HFFc6 (cell line): Measurements from ENCODE around the gene PARVG. TPM values are rescaled to one million over a fixed set of nuclear protein-coding genes. Genes with fewer than 3 reads are reported as not detected.

Source experiments
- DNase-seq: peaks from one replicate; pipeline ENCODE4 v3.0.0-alpha.2; 2018
- H3K27ac Mint-ChIP-seq: 2 replicates; pipeline ENCODE4 v1.8.0; 2020; ENCODE audit warnings: mild to moderate bottlenecking, mixed read lengths
- H3K27me3 Mint-ChIP-seq: 2 replicates; pipeline ENCODE4 v1.8.0; 2021; ENCODE audit warnings: mild to moderate bottlenecking, moderate library complexity, mixed read lengths; ENCODE audit not compliant: insufficient read depth
- H3K36me3 Mint-ChIP-seq: 2 replicates; pipeline ENCODE4 v1.8.0; 2021; ENCODE audit warnings: low read depth, mixed read lengths
- H3K4me1 Mint-ChIP-seq: 2 replicates; pipeline ENCODE4 v1.8.0; 2020; ENCODE audit warnings: low read depth, mixed read lengths
- H3K4me3 Mint-ChIP-seq: 2 replicates; pipeline ENCODE4 v1.8.0; 2020; ENCODE audit warnings: mild to moderate bottlenecking, moderate library complexity, mixed read lengths
- H3K9me3 Mint-ChIP-seq: 2 replicates; pipeline ENCODE4 v1.8.0; 2020; ENCODE audit warnings: mild to moderate bottlenecking, mixed read lengths
- total RNA-seq, 6 experiments: library from RNA; stranded (reverse); fragmentation: NEBNext Ultra II Directional; extraction: Animal tissue kit (Norgen Biotek cat#: 25700); gene quantifications; 2 replicates in 1 of 6; 3 replicates in 5 of 6; pipeline ENCODE4 v1.2.3, GENCODE V29; 2021
- TF ChIP-seq, protein P1 (sequence below): fragments of 200-600 bp; sonication (generic); IDR thresholded peaks from 2 replicates; pipeline ENCODE4 v1.5.0; 2021; ENCODE audit warnings: antibody characterized with exemption, mild to moderate bottlenecking

PARVG gene
- total RNA-seq, 6 experiments from 2014 or later: not detected

DNA sequence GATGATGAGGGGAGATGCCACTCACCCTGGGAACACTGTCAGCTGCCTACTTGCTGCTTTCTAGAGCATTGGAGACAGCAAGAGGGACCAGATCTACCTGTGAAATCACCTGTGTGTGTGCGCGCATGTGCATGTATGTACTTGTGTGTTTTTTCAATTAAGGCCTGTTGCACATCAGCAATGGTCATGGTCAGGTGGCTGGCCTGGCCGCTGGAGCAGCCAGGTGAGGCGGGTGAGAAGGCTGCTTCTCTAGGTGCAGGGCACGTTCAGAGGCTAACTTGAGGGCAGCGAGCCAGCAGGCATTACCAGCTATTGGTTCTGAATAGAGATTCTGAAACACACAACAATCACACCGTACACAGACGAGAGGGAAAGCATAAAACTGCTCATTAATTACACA, 65.1 kb downstream of the PARVG start:
- H3K4me3 Mint-ChIP-seq: no peak overlapping the region
- DNase-seq: no peak
- TF ChIP-seq, protein P1, sequence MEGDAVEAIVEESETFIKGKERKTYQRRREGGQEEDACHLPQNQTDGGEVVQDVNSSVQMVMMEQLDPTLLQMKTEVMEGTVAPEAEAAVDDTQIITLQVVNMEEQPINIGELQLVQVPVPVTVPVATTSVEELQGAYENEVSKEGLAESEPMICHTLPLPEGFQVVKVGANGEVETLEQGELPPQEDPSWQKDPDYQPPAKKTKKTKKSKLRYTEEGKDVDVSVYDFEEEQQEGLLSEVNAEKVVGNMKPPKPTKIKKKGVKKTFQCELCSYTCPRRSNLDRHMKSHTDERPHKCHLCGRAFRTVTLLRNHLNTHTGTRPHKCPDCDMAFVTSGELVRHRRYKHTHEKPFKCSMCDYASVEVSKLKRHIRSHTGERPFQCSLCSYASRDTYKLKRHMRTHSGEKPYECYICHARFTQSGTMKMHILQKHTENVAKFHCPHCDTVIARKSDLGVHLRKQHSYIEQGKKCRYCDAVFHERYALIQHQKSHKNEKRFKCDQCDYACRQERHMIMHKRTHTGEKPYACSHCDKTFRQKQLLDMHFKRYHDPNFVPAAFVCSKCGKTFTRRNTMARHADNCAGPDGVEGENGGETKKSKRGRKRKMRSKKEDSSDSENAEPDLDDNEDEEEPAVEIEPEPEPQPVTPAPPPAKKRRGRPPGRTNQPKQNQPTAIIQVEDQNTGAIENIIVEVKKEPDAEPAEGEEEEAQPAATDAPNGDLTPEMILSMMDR: no peak

DNA sequence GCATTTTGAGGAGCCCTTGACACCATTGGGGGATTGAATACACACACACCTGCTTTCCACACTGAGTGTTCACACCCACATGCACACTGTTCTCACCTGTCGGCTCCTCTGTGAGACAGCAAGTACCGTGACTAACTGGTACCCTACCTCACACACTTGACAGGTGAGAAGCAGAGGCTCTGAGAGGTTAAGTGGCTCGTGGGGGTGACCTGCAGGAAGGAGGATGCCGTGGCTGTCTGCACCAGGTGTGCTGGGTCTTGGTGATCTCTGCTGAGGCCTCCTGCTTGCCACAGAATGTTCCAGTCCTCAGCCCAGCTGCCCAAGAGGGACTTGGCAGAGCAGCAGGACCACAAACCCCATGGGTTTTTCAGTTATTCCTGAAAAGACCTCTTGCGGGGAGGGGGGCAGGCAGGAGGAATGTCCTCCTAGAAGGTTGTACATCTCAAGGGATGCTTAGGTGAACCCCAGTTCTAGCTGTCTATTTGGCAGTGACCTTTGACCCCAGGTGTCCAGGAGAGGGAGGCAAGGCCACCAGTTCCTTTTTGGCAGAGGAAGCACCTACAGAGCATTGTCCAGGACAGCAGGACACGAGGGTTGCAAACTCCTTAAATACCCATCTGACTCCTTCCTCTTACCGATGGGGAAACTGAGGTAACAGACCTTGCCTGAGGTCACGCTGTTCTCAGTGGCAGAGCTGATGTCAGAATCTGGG, 66.0 kb downstream of the PARVG start:
- Mint-ChIP-seq H3K27ac (no peak overlapping the region), H3K9me3 (peaks cover 17% of the 10 kb centered on the region), H3K27me3 (peaks cover 22% of the 10 kb centered on the region), H3K36me3 (peaks cover 4% of the 10 kb centered on the region; the same call in 1 of the 2 replicates), H3K4me1 (no peaks in the 10 kb centered on the region), H3K4me3 (no peak overlapping the region)
- no peak for DNase-seq
- TF ChIP-seq, protein P1: no peak

More for the DNA sequence above, 65.1 kb downstream of the PARVG start:
- Mint-ChIP-seq H3K9me3 (peaks cover 17% of the 10 kb centered on the region), H3K27ac (no peak overlapping the region), H3K4me1 (no peaks in the 10 kb centered on the region), H3K36me3 (peaks cover 4% of the 10 kb centered on the region; the same call in 1 of the 2 replicates), H3K27me3 (peaks cover 24% of the 10 kb centered on the region)

DNA sequence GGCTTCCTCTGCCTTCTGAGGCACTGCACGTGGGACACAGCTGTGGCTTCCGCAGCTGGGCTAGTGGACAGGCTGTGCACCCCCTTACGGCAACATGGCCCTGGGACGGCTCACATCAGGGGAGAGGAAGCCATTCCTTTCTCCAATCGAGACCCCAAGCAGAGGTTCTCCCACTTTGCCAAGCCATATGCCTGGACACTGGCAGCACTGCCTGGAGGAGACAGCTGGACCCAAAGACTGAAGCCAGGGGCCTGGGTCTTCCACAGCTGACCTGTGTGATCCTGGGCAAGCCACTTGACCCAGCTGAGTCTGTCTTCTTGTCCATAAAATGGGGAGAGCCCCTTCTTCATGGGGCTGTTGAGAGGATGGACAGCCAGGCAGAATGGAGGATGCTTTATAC, 66.6 kb downstream of the PARVG start:
- no peak for DNase-seq
- H3K36me3 Mint-ChIP-seq: peaks cover 4% of the 10 kb centered on the region; the same call in 1 of the 2 replicates
- H3K4me3 Mint-ChIP-seq: no peak overlapping the region
- peaks cover 17% of the 10 kb centered on the region for H3K9me3 Mint-ChIP-seq
- H3K27ac Mint-ChIP-seq: no peak overlapping the region
- H3K4me1 Mint-ChIP-seq: no peaks in the 10 kb centered on the region
- peaks cover 20% of the 10 kb centered on the region for H3K27me3 Mint-ChIP-seq
- TF ChIP-seq, protein P1: no peak

DNA sequence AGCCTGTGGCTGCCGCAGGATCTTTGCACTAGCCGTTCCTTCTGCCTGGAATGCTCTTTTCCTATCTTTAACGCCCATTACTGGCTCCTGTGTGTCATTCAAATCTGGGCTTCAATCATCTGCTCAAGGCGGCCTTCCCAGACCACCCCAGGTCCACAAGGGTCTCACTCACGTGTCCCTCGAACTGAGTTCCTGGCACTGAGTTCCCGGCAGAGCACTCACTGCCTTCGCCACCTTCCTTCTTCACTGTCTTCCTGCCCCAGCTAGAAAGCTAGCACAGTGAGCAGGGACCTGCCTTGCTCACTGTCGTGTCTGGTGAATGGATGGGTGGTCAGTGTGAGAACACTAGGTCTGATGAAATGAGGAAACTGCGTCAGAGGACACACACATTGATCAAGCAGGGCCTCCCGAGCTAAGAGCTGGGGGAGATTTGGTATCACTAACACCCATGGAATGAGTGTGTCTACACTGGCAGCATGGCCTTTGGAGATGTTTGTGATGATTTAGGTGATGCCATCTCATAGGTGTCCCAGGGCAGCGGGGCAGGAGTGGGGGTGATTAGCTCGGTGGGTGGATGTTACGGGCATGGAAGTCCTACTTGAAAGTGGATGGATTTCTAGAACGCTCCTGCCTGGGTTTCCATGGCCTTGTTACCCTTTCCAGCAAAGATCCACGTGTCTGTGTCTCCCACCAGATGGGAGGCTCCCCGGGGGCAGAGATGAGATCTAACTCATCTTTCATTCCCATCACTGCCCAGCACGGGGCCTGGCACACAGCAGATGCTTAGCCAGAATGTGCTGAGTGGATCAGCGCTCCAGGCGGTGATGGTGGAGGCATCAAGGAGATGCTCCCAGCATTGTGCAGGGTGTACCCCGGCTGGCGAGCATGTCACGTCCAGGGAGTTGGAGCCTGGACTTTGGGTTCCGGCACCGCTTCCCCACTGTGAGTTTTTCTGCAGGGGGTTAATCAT, 67.5 kb downstream of the PARVG start:
- no peak for DNase-seq
- Mint-ChIP-seq H3K27ac (no peak overlapping the region), H3K27me3 (peaks cover 20% of the 10 kb centered on the region), H3K36me3 (peaks cover 4% of the 10 kb centered on the region; the same call in 1 of the 2 replicates), H3K4me3 (no peak overlapping the region), H3K9me3 (peaks cover 17% of the 10 kb centered on the region), H3K4me1 (no peaks in the 10 kb centered on the region)
- TF ChIP-seq, protein P1: no peak

DNA sequence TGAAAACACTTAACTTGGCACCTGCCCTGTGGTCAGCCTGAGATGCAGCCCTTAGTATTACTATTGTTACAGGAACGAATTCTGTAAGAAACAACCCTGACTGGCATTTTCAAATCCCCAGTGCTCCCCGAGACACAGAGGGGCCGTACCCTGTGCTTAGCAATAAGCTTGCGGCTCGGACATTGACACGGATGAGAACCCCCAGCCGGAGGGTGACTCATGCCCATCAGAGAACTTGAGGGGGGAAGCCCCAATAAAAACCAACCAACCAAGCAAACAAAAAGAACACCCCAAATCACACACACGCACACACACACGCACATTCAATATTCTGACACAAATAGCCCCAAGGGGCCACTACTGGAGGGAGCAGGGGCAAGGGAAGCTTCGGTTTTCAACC, 68.2 kb downstream of the PARVG start:
- Mint-ChIP-seq H3K9me3 (peaks cover 17% of the 10 kb centered on the region), H3K4me3 (no peak overlapping the region), H3K4me1 (no peaks in the 10 kb centered on the region), H3K27me3 (peaks cover 22% of the 10 kb centered on the region), H3K27ac (no peak overlapping the region), H3K36me3 (peaks cover 4% of the 10 kb centered on the region; the same call in 1 of the 2 replicates)
- DNase-seq: no peak
- TF ChIP-seq, protein P1: no peak
